HG03045 (cell line): Measurements from ENCODE around the gene MRPS18A.
"Not testable (repeated sequence)": the region's sequence is repeated elsewhere in the genome, so short reads cannot be mapped to it uniquely, and the experiment has no call there.

Experiments used
- ATAC-seq: cut with Tn5 transposase; IDR thresholded peaks from one replicate; pipeline ENCODE4 v1.9.1; 2021; ENCODE audit warnings: mild to moderate bottlenecking, moderate library complexity; ENCODE audit not compliant: unreplicated experiment

Gene MRPS18A

DNA sequence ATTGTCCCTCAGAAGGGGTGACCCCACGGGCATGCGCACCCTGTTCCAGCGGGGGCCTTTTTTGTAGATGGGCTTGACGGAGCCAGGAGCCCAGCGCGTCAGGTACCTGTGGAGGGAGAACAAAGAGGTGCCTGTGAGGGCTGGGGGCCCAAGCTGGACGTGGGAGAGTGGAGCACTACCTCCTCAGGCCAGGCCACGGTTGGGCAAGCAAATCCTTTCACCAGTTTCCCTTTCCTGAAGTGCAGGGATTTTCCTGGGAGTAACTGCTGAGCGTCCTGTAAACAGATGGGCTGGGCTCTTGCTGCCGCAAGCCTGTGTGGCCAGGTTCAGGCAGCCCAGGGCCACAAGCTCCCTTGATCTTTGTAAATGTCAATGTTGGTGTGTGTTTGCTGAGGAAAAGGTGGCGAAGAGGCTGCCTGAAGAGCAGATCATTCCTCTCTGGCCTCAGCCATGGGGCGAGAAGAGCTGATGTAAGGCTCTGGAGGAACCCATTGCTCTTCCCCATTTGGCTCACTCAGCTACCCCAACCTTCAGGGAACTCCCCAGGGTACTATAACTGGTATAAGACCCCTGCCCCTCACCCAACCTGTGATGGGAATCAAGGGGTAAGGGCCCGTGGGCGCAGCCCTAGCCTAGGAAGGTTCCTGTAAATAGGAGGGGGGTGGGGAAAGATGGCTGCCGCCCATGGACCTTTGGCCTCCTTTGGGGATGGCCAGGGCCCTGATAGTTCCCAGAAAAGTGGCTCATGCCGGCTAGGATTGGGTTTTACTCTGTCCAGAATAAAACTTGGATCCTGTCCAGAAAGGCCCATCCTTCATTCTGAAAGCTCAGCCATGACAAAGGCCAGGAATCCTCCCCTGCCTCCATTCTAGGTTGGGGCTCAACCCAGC lies 15.5 kb downstream of the MRPS18A start:
- no peak for ATAC-seq

DNA sequence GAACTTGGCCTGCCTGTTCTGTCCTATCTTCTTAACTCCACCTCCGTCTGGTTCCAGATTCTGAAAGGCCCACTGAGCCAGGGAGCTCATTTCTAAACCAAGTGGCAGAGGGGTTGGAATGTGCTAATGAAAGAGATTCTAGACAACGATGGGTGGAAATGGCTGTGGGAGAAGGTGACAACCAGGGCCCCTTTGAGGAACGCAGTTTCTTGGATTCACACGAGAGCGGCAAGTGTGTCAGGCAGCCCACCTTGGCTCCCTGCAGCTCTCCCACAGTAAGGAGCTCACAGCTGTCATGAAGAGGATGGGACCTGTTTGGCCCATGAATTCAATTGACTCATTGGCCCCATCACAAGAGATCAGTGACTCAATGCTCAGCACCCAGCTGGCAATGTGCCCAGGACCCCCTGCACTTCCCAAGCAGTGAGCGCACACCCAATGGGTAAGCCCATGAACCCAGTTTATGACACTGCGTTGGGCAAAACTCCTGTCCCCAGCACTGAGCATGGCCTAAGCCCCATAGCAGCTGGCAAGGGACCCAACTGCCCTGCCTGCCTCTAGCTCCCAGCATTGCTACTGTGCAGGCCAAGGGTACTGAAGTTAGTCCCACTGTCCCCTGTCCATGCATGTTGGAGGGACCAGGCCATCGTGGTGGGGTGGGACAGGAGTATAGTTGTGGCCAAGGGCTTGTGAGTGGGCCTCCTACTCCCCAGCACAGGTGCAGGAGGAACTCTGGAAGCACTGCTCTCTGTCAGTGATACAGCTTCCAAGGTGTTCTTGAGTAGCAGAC lies 16.4 kb downstream of the MRPS18A start:
- ATAC-seq = no peak

DNA sequence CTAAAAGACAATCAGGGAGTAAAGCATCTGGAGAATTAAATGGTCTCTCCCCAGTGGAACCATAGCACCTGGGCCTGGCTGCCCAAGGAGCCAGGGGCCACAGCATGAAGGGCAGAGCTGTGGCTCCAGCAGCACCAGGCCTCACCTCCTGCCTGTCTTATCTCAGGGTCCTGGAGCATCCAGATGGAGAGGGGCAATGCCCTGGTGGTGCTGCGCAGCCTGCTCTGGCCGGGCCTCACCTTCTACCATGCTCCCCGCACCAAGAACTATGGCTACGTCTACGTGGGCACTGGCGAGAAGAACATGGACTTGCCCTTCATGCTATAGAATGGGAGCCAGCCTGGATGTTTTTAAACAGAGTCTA lies 17.0 kb downstream of the MRPS18A start:
- no peak for ATAC-seq

DNA sequence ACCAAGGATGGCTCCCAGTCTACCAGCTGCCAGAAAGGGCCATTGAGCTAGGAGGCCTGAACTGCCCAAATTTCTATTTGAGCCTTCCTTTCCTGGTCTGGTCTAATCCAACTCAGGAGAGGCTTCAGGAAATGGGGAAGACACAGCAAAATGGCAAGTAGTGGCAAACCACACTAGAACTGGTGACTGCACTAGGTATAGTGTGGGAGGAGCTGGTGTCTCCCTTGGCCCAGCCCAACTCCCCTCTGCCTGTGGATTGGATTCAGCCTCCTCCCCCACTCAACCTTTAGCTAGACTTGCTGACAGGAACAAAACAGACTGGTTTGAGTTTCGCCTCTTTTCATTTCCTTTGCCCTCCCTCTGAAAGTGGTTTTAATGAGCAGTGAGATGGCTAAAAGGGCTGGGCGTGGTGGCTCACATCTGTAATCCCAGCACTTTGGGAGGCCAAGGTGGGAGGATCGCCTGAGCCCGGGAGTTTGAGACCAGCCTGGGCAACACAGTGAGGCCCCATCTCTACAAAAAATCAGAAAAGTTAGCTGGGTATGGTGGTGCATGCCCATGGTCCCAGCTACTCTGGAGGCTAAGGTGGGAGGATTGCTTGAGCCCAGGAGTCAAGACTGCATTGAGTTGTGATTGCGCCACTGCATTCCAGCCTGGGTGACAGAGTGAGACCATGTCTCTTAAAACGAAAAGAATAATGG lies 17.5 kb downstream of the MRPS18A start:
- ATAC-seq = no peak

DNA sequence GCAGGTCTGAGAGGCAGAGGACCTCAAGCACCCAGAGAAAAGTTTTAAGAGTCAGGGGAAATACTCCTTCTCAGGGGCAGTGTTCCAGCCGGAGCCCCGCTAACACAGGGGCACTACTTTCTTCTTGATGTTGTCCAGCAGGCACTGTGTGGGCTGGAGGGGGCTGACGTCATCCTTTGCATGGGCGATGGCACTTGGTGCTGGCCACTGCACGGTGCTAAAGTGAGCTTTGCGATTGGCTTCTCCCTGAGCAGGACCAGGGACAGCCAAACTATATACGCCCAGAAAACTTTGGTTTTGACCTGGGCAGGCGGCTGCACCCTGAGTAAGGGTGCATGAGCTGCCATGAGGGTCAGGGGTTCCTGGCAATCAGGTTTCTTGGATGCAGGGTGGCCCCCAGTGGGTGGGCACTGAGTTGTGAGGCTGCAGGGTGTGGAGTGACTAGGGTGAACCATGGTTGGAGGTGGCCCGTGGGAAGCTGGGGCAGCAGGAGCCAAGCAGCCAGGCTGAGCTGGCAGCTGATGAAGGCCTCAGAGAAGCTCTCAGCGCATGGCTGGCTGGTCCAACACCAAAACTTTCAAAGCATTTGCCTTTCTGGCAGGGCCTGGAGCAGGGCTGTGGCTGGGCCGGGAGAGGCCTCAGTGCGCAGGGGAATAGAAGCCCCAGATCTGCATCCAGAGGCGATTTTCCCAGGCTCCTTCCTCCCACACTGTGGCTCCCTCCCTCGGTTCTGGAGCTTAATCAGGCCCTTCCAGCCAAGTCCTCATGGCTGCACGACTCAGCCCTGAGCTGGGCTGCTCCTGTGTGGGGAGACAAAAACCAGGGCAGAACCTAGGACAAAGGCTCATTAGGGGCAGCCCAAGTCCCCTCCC lies 18.3 kb downstream of the MRPS18A start:
- no peak for ATAC-seq

DNA sequence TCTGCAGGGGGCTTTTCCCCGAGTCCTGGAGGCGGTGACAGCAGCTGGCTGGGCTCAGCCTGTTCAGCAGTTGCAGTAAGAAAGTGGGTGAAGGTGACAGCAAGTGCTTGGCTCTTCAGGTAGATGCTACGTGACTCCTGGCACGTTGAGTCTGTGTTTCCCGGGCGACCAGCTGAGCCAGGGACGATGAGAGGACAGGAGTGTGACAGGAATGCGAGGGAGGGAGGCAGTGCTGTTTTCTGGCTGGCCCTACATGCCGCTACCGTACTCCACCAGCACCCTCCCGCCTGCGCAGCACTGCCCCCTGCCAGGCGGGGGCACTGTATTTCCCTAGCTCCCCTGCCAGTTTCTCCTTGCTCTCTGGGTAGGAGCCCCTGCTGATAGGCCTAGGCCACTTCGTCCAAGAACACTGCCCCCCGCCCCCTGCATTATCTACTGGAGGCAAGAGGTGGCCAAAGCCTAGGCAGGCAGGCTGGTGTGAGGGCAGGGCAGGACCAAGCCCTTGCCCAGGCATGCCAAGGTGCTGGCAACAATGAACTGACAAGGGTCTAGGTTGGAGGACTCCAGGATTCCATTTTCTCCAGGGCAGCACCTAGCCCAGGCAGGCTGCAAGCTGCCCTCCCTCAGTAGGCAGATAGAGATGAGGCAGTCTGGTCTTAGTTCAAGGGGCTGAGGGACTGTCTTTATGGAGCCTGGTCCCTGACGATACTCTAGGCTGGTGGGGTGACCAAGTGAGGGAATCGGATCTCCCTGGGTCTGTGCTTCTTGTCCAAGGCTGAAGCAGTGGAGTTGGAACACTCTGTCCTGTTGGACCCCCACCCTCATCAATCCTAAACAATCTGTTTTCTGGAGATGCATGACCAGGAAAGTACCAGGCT lies 19.2 kb downstream of the MRPS18A start:
- no peak for ATAC-seq

DNA sequence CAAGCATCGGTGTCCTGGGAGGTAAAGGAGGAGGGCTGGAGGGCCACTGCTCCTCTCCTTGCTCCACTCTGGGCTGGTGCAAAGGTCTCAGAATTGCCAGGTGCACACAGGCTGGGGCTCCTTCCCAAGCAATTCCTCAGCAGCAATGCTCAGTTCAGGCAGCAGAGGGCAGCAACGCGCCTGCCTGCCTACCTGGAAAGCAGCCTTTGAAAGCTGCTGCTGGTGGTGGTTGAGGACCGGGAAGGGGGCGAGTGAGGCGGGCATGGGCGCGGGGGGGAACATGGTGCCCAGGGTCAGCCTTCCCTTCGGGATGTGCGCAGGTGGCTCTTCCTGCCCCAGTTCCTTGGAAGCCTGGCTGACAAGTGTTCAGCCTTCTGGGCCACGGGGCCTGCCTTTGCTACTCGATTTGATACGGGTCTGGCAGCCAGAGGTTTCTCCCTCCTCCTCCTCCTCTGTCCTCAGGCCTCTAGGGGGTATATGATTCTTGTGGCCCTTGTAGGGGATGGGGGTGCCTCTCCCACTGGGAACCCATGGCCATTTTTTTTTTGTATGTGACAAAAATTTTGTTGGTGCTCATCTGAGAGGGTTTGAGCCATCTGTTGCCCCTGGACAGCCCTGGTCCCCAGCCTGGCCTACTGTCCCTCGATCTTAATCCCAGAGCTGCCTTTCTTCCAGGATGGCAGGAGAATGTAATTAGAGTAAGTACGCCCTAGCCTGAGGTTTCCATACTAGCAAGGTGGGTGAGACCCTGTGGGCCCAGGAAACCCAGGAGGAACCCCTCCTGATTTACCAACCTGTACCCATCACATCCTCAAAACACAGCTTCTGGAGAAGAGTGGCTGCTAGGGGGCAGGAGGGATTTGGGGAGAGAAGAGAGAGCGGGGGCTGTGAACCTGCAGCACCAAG lies 20.1 kb downstream of the MRPS18A start:
- ATAC-seq = peak; percentile 51

DNA sequence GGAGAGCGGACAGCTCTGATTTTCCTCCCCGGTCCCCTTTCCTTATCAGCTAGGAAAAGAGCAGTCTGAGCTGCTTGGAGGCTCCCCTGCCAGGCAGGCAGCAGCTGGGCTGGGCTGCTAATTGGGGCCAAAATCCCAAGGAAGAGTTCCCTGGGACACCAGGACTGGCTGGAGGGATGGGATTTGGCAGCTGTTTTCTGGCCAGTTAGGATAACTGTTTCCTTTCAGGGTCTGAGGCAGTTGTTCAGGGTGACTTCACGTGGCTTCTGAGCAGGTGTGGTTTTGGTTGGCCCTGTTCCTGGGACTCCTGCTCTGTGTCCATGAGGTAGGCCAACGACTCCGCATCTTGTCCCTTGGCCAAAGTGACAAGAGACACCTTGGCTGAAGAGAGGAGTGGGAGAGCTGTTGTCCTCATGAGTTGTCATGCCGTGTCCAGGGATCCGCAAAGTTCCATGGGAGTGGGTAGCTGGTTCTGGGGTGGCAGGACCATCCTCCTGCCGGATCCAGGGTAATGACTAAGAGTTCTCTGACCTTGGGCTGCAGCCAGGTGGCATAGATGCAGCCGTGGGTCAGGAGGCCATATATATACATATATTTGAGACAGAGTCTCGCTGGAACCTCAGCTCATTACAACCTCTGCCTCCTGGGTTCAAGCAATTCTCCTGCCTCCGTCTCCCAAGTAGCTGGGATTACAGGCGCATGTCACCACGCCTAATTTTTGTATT lies 21.2 kb downstream of the MRPS18A start:
- ATAC-seq = no peak

DNA sequence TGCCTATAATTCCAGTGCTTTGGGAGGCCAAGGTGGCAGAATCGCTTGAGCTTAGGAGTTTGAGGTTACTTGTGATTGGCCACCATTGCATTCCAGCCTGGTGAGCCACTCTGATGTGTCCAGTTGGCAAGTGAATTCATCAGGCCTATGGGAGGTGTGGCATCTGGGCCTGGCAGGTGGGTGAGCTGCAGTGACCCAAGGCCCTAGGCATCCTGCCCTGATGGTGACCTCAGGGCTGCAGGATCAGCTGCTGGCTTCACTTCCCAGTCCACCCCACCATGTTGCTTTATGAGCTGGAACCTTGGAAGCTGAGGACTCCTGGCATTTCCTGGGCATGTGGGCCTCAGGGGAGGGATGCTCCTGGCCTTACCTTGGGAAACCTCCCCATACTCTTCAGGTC lies 22.2 kb downstream of the MRPS18A start:
- no peak for ATAC-seq

DNA sequence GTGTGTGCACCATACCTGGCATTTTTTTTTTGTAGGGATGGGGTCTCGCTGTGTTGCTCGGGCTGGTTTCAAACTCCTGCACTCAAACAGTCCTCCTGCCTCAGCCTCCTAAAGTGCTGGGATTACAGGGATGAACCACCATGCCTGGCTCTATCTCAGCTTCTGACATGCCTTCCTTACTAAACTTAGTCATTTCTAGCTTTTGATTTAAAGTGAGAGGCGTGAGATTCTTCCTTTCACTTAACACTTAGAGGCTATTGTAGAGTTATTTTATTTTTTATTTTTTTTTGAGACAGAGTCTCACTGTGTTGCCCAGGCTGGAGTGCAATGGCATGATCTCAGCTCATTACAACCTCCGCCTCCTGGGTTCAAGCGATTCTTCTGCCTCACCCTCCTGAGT lies 24.6 kb downstream of the MRPS18A start:
- ATAC-seq = not testable (repeated sequence)

DNA sequence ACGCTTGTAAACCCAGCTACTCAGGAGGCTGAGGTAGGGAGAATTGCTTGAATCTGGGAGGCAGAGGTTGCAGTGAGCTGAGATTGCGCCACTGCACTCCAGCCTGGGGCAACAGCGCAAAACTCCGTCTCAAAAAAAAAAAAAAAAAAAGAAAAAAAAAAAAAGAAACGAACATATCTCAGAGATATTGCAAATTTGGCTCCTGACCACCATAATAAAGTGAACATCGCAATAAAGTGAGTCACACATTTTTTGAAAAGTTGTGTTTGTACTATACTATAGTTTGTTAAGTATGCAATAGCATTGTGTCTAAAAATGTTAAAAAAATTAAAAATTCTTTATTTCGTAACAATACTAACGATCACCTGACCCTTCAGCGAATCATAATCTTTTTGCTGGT lies 29.4 kb downstream of the MRPS18A start:
- ATAC-seq = no peak

DNA sequence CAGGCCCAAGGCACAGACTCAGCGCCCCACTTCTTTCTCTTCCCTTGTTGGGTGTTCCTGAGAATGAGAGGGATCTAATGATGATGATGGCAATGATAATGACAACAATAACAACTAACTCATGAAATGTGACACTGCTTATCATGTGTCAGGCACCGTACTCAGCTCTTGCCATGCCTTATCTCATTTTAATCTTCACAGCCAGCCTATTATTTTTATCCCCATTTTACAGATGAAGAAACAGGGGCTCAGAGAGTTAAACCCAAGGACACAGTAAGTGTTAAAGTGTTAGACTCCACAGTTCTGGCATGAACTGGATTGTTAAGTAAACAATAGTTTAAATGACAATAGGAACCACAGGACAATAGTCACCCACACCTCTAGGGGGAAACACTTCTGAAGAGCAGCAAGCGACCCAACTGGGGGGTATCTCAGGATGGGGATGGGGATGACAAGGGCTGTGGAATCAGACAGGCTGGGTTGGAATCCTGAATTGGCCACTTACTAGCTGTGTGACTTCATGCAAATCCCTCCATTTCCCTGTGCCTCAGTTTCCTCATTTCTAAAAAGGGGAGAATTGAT lies 30.3 kb downstream of the MRPS18A start:
- ATAC-seq = no peak

DNA sequence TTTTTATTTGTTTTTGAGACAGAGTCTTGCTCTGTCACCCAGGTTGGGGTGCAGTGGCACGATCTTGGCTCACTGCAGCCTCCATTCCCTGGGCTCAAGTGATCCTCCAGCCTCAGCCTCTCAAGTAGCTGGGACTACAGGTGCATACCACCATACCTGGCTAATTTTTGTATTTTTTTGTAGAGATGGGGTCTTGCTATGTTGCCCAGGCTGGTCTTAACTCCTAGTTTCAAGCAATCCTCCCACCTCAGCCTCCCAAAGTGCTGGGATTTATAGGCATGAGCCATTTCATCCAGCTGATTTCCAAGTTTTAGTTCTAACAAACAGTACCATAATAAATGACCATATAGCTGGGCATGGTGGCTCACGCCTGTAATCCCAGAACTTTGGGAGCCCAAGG lies 34.8 kb downstream of the MRPS18A start:
- ATAC-seq = not testable (repeated sequence)

DNA sequence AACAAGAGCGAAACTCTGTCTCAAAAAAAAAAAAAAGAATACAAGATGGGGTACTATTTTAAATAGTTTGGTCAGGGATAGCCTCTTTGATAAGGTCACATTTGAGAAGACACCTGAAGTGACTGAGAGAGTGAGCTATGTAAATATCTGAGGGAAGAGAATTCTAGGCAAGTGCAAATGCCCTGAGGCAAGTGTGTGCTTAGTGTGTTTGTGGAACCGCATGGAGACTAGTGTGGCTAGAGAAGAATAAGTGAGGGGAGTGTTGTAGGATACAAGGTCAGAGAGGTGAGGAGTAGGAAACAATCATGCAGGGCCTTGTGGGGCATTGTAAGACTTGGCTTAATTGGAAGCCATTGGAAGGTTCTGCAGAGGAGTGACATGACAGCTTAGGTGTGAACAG lies 39.3 kb downstream of the MRPS18A start:
- ATAC-seq = no peak

DNA sequence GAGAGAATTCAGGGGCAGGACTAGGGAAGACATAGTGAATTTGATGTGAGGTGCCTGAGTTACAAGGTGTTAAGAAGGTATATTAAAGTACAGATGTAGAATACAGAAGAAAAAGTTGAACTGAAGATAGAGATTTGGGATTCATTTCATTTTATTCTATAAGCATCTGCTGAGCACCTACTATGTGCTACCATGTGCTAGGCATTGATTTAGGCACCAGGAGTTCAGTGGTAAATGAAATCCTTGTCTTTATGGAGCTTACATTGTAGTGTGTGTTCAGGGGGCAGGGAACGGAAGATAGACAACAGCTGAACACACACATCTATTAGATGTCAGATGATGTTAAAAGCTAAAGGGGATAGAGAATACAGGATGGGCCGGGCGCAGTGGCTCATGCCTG lies 40.0 kb downstream of the MRPS18A start:
- no peak for ATAC-seq

DNA sequence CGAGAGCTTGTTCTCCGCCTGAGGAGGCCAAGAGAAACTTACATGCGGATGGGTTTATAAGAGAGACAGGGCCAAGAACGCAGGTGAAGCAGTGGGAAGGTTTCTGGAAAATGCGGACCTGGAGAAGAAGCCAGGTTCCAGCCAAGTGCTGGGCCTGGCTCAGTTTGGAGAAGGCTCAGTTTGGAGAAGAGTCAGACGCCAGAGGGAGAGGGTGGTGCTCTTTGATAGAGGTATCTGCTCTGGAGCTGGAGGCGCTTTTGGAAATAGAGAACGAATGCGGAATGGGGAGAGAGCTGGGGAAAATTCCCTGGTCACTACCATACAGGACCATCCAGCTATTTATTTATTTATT lies 42.0 kb downstream of the MRPS18A start:
- ATAC-seq = no peak

DNA sequence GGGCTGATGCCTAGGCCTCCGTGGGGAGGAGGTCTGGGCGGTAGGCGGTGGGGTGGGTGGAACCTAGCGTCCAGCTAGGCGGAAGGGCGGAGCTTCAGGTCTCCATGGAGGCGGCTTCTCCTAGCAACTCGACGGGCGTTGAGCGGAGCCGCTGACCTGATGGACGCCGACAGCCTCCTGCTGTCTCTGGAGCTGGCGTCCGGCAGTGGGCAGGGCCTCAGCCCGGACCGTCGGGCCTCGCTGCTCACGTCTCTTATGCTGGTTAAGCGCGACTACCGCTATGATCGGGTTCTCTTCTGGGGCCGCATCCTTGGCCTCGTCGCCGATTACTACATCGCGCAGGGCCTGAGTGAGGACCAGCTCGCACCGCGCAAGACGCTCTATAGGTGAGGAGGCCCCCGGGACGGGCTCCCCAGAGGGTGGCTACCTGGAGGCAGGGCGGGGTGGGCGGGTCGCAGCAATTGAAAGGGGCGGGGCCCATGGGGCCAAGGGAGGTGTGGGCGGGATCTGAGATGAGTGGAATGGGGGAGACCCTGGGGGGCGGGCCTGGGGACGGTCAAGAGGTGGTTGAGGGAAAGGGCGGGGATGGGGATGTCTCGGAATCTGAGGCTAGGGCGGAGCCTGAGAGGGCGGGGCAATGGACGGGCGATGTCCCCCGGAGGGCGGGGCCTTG lies 42.5 kb downstream of the MRPS18A start, which contains the start of gene RSPH9:
Gene RSPH9 (plus strand): TSS at position 97 of the 673 bp plus-strand sequence. CDS start 63 bp downstream, at position 160.
- no peak for ATAC-seq
